ENCODE measurements around the gene ACADSB. TPM values are rescaled to one million over a fixed set of nuclear protein-coding genes. Genes with fewer than 3 reads are reported as not detected.

ACADSB gene
- polyA plus RNA-seq, 1 of the 3 experiments (the other 2 are of a cell fraction): 5.9 TPM

DNA sequence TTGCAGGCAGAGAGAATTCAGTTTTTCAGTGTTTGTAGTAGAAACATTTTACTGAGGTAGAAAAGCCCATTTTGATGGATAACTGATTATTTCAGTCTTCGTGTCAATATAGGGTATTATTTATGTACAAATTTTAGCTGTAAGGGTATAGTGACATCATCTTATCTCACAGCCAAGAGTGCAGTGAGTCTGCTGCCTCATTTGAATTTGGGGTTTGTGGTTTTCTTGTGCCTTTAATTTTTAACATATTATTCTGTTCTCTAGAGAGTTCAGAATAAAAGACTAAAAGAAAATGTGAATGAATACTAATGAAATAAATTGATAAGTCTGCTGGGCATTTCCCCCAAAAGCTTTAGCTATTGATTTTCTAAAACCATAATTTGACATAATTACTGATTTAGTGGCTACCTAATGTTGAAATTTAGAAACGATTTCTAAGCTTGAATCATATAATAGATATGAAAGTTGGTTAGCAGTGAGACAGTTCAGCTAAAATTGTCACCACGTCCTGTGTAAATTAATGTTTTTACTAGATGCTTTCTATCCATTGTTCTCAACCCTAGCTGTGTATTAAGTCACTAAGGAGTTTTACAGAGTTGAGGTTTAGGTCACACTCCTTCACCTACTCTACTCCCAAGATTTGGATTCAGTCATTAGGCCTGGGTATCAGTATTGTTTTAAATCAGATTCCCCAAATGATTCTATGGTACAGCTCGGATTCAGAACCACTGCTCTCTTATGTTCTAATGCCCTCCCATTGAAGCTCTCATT, 37.3 kb downstream of the ACADSB start (continued):
- TF ChIP-seq, protein P1, sequence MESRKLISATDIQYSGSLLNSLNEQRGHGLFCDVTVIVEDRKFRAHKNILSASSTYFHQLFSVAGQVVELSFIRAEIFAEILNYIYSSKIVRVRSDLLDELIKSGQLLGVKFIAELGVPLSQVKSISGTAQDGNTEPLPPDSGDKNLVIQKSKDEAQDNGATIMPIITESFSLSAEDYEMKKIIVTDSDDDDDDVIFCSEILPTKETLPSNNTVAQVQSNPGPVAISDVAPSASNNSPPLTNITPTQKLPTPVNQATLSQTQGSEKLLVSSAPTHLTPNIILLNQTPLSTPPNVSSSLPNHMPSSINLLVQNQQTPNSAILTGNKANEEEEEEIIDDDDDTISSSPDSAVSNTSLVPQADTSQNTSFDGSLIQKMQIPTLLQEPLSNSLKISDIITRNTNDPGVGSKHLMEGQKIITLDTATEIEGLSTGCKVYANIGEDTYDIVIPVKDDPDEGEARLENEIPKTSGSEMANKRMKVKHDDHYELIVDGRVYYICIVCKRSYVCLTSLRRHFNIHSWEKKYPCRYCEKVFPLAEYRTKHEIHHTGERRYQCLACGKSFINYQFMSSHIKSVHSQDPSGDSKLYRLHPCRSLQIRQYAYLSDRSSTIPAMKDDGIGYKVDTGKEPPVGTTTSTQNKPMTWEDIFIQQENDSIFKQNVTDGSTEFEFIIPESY (IDR thresholded peaks at IDR 0.05; ENCODE audit: borderline replicate concordance, low read depth): no peak

DNA sequence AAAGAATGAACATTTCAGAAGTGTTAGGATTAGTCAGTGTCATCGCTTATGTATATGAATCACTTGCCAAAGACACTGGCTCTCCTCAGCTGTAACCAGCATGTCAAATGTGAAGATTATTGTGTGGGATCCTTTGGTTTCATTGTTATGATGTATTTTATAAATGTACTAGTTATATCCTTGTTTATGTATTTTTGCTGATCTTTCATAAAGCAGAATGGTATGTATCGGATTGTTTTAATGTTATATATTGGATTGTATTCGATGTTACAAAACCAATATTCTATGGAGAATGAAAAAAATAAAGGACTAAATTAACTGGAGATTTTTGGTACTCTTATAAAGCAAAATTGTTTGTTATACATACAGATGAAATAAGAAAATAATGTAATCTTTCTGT, 49.2 kb downstream of the ACADSB start:
- POLR2A ChIA-PET: no interaction called here

More for the DNA sequence above, 49.2 kb downstream of the ACADSB start:
- Histone ChIP-seq H3K27ac (ENCODE audit: low read depth in 2 of 2, low read length in 1 of 2) (no peak overlapping the region), H3K9ac (no peak overlapping the region), H3F3A (replicated peaks; ENCODE audit: insufficient read depth) (no peaks in the 10 kb centered on the region), H4K20me1 (ENCODE audit: insufficient read depth) (no peaks in the 10 kb centered on the region), H2AFZ (ENCODE audit: low read depth) (no peak overlapping the region), H3K27me3 (ENCODE audit: insufficient read depth) (no peaks in the 10 kb centered on the region), H3K4me3 (ENCODE audit: low read depth in 2 of 2, low read length in 1 of 2) (no peak overlapping the region), H3K36me3 (replicated peaks in 1 of 2; ENCODE audit: control insufficient read depth in 1 of 2, insufficient read depth in 2 of 2, low read length in 1 of 2) (peaks cover 0 to 7% of the 10 kb centered on the region in 2 experiments), H3K9me3 (no peaks in the 10 kb centered on the region), H3K79me2 (ENCODE audit: insufficient read depth) (no peaks in the 10 kb centered on the region), H3K9me2 (no peaks in the 10 kb centered on the region), H3K4me1 (ENCODE audit: control insufficient read depth in 1 of 2, insufficient read depth in 2 of 2, low read depth in 1 of 2, low read length in 1 of 2) (no peaks in the 10 kb centered on the region), H3K4me2 (no peak overlapping the region)
- no peak for DNase-seq
- CTCF ChIA-PET: interaction anchor here (0.9 to 1.5 kb wide), 2 partner anchors 13 to 323 kb away, joined by 3 to 5 read pairs; no protein-coding TSS in a partner anchor
- 91% methylated on average over 3 of the region's 3 CpGs for WGBS (ENCODE audit: low lambda C conversion rate)
- TF ChIP-seq, protein P2, sequence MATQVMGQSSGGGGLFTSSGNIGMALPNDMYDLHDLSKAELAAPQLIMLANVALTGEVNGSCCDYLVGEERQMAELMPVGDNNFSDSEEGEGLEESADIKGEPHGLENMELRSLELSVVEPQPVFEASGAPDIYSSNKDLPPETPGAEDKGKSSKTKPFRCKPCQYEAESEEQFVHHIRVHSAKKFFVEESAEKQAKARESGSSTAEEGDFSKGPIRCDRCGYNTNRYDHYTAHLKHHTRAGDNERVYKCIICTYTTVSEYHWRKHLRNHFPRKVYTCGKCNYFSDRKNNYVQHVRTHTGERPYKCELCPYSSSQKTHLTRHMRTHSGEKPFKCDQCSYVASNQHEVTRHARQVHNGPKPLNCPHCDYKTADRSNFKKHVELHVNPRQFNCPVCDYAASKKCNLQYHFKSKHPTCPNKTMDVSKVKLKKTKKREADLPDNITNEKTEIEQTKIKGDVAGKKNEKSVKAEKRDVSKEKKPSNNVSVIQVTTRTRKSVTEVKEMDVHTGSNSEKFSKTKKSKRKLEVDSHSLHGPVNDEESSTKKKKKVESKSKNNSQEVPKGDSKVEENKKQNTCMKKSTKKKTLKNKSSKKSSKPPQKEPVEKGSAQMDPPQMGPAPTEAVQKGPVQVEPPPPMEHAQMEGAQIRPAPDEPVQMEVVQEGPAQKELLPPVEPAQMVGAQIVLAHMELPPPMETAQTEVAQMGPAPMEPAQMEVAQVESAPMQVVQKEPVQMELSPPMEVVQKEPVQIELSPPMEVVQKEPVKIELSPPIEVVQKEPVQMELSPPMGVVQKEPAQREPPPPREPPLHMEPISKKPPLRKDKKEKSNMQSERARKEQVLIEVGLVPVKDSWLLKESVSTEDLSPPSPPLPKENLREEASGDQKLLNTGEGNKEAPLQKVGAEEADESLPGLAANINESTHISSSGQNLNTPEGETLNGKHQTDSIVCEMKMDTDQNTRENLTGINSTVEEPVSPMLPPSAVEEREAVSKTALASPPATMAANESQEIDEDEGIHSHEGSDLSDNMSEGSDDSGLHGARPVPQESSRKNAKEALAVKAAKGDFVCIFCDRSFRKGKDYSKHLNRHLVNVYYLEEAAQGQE (IDR thresholded peaks at IDR 0.05; ENCODE audit: low read depth, low read length): no peak
- TF ChIP-seq SMC3 (IDR thresholded peaks at IDR 0.05; ENCODE audit: low read depth, low read length): no peak
- no peak for TF ChIP-seq SIN3A (IDR thresholded peaks at IDR 0.05; ENCODE audit: borderline replicate concordance, low read depth, low read length)
- TF ChIP-seq, protein P3, sequence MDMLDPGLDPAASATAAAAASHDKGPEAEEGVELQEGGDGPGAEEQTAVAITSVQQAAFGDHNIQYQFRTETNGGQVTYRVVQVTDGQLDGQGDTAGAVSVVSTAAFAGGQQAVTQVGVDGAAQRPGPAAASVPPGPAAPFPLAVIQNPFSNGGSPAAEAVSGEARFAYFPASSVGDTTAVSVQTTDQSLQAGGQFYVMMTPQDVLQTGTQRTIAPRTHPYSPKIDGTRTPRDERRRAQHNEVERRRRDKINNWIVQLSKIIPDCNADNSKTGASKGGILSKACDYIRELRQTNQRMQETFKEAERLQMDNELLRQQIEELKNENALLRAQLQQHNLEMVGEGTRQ (IDR thresholded peaks at IDR 0.05; ENCODE audit: borderline replicate concordance, low read depth, low read length): no peak
- TF ChIP-seq, protein P4, sequence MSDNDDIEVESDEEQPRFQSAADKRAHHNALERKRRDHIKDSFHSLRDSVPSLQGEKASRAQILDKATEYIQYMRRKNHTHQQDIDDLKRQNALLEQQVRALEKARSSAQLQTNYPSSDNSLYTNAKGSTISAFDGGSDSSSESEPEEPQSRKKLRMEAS (IDR thresholded peaks at IDR 0.05; ENCODE audit: low read depth): no peak
- no peak for TF ChIP-seq RXRA (IDR thresholded peaks at IDR 0.05; ENCODE audit: borderline replicate concordance, low read depth)
- no peak for TF ChIP-seq GATA2 (CRISPR knock-in tag; IDR thresholded peaks at IDR 0.05)
- no peak for TF ChIP-seq EP300 (IDR thresholded peaks at IDR 0.05; ENCODE audit: borderline replicate concordance in 1 of 2, low read depth in 1 of 2, low read length in 1 of 2)
- no peak for TF ChIP-seq MEF2A (IDR thresholded peaks at IDR 0.05; ENCODE audit: borderline replicate concordance, low read depth)
- TF ChIP-seq YY1 (IDR thresholded peaks at IDR 0.05; ENCODE audit: low read depth): no peak
- TF ChIP-seq CHD2 (IDR thresholded peaks at IDR 0.05; ENCODE audit: low read length, partially characterized antibody): no peak
- TF ChIP-seq, protein P5, sequence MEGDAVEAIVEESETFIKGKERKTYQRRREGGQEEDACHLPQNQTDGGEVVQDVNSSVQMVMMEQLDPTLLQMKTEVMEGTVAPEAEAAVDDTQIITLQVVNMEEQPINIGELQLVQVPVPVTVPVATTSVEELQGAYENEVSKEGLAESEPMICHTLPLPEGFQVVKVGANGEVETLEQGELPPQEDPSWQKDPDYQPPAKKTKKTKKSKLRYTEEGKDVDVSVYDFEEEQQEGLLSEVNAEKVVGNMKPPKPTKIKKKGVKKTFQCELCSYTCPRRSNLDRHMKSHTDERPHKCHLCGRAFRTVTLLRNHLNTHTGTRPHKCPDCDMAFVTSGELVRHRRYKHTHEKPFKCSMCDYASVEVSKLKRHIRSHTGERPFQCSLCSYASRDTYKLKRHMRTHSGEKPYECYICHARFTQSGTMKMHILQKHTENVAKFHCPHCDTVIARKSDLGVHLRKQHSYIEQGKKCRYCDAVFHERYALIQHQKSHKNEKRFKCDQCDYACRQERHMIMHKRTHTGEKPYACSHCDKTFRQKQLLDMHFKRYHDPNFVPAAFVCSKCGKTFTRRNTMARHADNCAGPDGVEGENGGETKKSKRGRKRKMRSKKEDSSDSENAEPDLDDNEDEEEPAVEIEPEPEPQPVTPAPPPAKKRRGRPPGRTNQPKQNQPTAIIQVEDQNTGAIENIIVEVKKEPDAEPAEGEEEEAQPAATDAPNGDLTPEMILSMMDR (IDR thresholded peaks at IDR 0.05): no peak
- no peak for TF ChIP-seq ELF1 (IDR thresholded peaks at IDR 0.05)
- no peak for TF ChIP-seq RFX5 (IDR thresholded peaks at IDR 0.05; ENCODE audit: low read length)
- TF ChIP-seq JUND (IDR thresholded peaks at IDR 0.05): no peak
- no peak for TF ChIP-seq RAD21 (IDR thresholded peaks at IDR 0.05; ENCODE audit: low read length)
- TF ChIP-seq FOSL2 (IDR thresholded peaks at IDR 0.05; ENCODE audit: borderline replicate concordance, low read depth): no peak

Data from SK-N-SH (cell line).